IMR-90 (cell line): Measurements from ENCODE around the gene KIF3A. TPM values are rescaled to one million over a fixed set of nuclear protein-coding genes. Genes with fewer than 3 reads are reported as not detected.

Experiments
- ATAC-seq: fragments of 200-7000 bp; cut with Tn5 transposase; 2 replicates; pipeline ENCODE4 v1.9.1; 2020; ENCODE audit warnings: low read depth, mild to moderate bottlenecking, moderate library complexity
- BruUV-seq: library from RNA; stranded (reverse); fragments of 400-500 nt; replicated peaks from 2 replicates; lab custom pipeline; 2021; lab: Mats Ljungman, UMichigan
- CTCF ChIA-PET: fragments of 300-600 bp; formaldehyde crosslinking; extraction: SDS; loops from one replicate; lab custom pipeline; 2021; ENCODE audit warnings: antibody characterized with exemption; lab: Yijun Ruan, JAX
- POLR2A ChIA-PET: fragments of 300-600 bp; sonication (Branson Sonifier 250); formaldehyde crosslinking; loops from one replicate; lab custom pipeline; 2022; ENCODE audit warnings: antibody characterized with exemption; ENCODE audit not compliant: unreplicated experiment; lab: Charles Lee
- DNase-seq: peaks from one replicate; pipeline ENCODE4 v3.0.0; 2013
- H2AFZ ChIP-seq: replicated peaks from 2 replicates; pipeline ENCODE3; 2013; ENCODE audit warnings: low read length, mild to moderate bottlenecking; ENCODE audit not compliant: poor library complexity
- H2AK5ac ChIP-seq: 2 replicates; pipeline ENCODE4 v1.6.1; 2013; ENCODE audit warnings: low read depth, low read length, inconsistent platforms
- H2AK9ac ChIP-seq: replicated peaks from 2 replicates; pipeline ENCODE3; 2013; ENCODE audit warnings: mild to moderate bottlenecking, low read depth, low read length, moderate library complexity; ENCODE audit not compliant: poor library complexity
- H2BK120ac ChIP-seq: 2 replicates; pipeline ENCODE4 v1.6.1; 2013; ENCODE audit warnings: low read depth, low read length, inconsistent platforms
- H2BK15ac ChIP-seq: 3 replicates; pipeline ENCODE4 v1.6.1; 2013; ENCODE audit warnings: low read depth, low read length, inconsistent platforms
- H2BK20ac ChIP-seq: 2 replicates; pipeline ENCODE4 v1.6.1; 2013; ENCODE audit warnings: low read depth, mild to moderate bottlenecking, inconsistent platforms, low read length, moderate library complexity
- H2BK5ac ChIP-seq: 2 replicates; pipeline ENCODE4 v1.6.1; 2013; ENCODE audit warnings: mild to moderate bottlenecking, low read depth, low read length, inconsistent platforms; ENCODE audit not compliant: poor library complexity, severe bottlenecking
- H3K14ac ChIP-seq: replicated peaks from 2 replicates; pipeline ENCODE4 v1.6.1; 2013; ENCODE audit warnings: low read depth, low read length, inconsistent platforms
- H3K18ac ChIP-seq: 2 replicates; pipeline ENCODE4 v1.6.1; 2013; ENCODE audit warnings: low read depth, low read length, control low read depth
- H3K23ac ChIP-seq: 2 replicates; pipeline ENCODE4 v1.6.1; 2013; ENCODE audit warnings: low read depth, low read length, inconsistent platforms
- H3K27ac ChIP-seq: 2 replicates; pipeline ENCODE4 v1.5.1; 2013; ENCODE audit warnings: mild to moderate bottlenecking, control low read depth, low read length; ENCODE audit not compliant: insufficient read depth
- H3K27me3 ChIP-seq: 2 replicates; pipeline ENCODE4 v1.6.1; 2013; ENCODE audit warnings: low read length; ENCODE audit not compliant: control insufficient read depth, insufficient read depth
- H3K36me3 ChIP-seq: 2 replicates; pipeline ENCODE4 v1.6.1; 2013; ENCODE audit warnings: low read length, mixed read lengths; ENCODE audit not compliant: control insufficient read depth, insufficient read depth
- H3K4ac ChIP-seq: 2 replicates; pipeline ENCODE4 v1.6.1; 2013; ENCODE audit warnings: low read depth, low read length, inconsistent platforms
- H3K4me1 ChIP-seq: 2 replicates; pipeline ENCODE4 v1.6.1; 2013; ENCODE audit warnings: low read length, mixed read lengths; ENCODE audit not compliant: control insufficient read depth, insufficient read depth
- H3K4me2 ChIP-seq: 2 replicates; pipeline ENCODE4 v1.6.1; 2013; ENCODE audit warnings: low read depth, mild to moderate bottlenecking, control low read depth, low read length, moderate library complexity
- H3K4me3 ChIP-seq: 2 replicates; pipeline ENCODE4 v1.5.1; 2013; ENCODE audit warnings: low read depth, mild to moderate bottlenecking, control low read depth, low read length, moderate library complexity; ENCODE audit not compliant: insufficient read depth
- H3K56ac ChIP-seq: 2 replicates; pipeline ENCODE4 v1.6.1; 2013; ENCODE audit warnings: low read length, inconsistent platforms; ENCODE audit not compliant: insufficient read depth; ENCODE audit errors: extremely low read depth
- H3K79me1 ChIP-seq, 2 experiments: 2 replicates each; pipeline ENCODE4 v1.6.1; 2013; ENCODE audit warnings: low read length in 2 of 2, inconsistent platforms in 1 of 2, low read depth in 1 of 2
- H3K9ac ChIP-seq: 2 replicates; pipeline ENCODE4 v1.6.1; 2013; ENCODE audit warnings: low read depth, low read length, control low read depth
- H3K9me1 ChIP-seq: 2 replicates; pipeline ENCODE4 v1.6.1; 2013; ENCODE audit warnings: low read length, inconsistent platforms; ENCODE audit not compliant: insufficient read depth
- H3K9me3 ChIP-seq: 2 replicates; pipeline ENCODE4 v1.6.1; 2013; ENCODE audit warnings: low read length; ENCODE audit not compliant: control insufficient read depth, insufficient read depth
- H4K20me1 ChIP-seq: 2 replicates; pipeline ENCODE4 v1.6.1; 2013; ENCODE audit warnings: low read length, inconsistent platforms; ENCODE audit not compliant: insufficient read depth
- H4K5ac ChIP-seq: 2 replicates; pipeline ENCODE4 v1.6.1; 2013; ENCODE audit warnings: mild to moderate bottlenecking, low read depth, low read length, control low read depth
- H4K8ac ChIP-seq, 2 experiments: 2 replicates each; pipeline ENCODE4 v1.6.1; 2013; ENCODE audit warnings: low read depth in 2 of 2, low read length in 2 of 2, control low read depth in 1 of 2, inconsistent platforms in 1 of 2
- H4K91ac ChIP-seq: 2 replicates; pipeline ENCODE4 v1.6.1; 2013; ENCODE audit warnings: low read depth, low read length, inconsistent platforms; ENCODE audit not compliant: insufficient read depth
- FOS ChIP-seq: fragments of 150-350 bp; IDR thresholded peaks from 2 replicates; pipeline ENCODE4 v1.6.1; 2016; ENCODE audit warnings: low read depth, low read length
- MAFK ChIP-seq: IDR thresholded peaks from 2 replicates; pipeline ENCODE4 v1.6.1; 2012; ENCODE audit warnings: low read depth, low read length, improper control_type of control experiment
- MXI1 ChIP-seq: IDR thresholded peaks from 2 replicates; pipeline ENCODE4 v1.6.1; 2012; ENCODE audit warnings: low read depth, mild to moderate bottlenecking, low read length, moderate library complexity, borderline replicate concordance
- RAD21 ChIP-seq: IDR thresholded peaks from 2 replicates; pipeline ENCODE4 v1.6.1; 2012; ENCODE audit warnings: low read length, improper control_type of control experiment
- RCOR1 ChIP-seq: IDR thresholded peaks from 2 replicates; pipeline ENCODE4 v1.6.1; 2012; ENCODE audit warnings: mild to moderate bottlenecking, low read length, improper control_type of control experiment; ENCODE audit not compliant: insufficient replicate concordance
- RFX5 ChIP-seq: IDR thresholded peaks from 2 replicates; pipeline ENCODE4 v1.8.0; 2012; ENCODE audit warnings: low read depth, mild to moderate bottlenecking, low read length, moderate library complexity
- SMC3 ChIP-seq: fragments of 150-350 bp; IDR thresholded peaks from 2 replicates; pipeline ENCODE4 v1.6.1; 2016; ENCODE audit warnings: low read depth, mild to moderate bottlenecking, antibody characterized with exemption, low read length, moderate library complexity
- WGBS, 2 experiments: methylation state at CpG; one replicate each; pipeline versions ENCODE4 v1.1.5 to v1.1.7; 2013; ENCODE audit warnings: missing lambda C conversion rate in 2 of 2; ENCODE audit not compliant: insufficient read length in 1 of 2; ENCODE audit errors: extremely low coverage in 2 of 2; 5-methylcytosine and 5-hydroxymethylcytosine counted together
- dilution Hi-C: fragments of 300-500 bp; cut with HindIII; formaldehyde crosslinking; loops from one replicate; pipeline ENCODE4 v1.14.3; 2018; ENCODE audit warnings: low sequenced_read_pairs; ENCODE audit not compliant: unreplicated experiment
- in situ Hi-C: fragments of 300-500 bp; cut with MboI; formaldehyde crosslinking; loops from 3 replicates; pipeline ENCODE4 v1.14.3; 2019; ENCODE audit warnings: low sequenced_read_pairs, inconsistent platforms, mixed read lengths
- intact Hi-C: fragments of 100-400 bp; cut with micrococcal nuclease; formaldehyde crosslinking; loops from 2 replicates; pipeline ENCODE4 v1.10.0; 2022
- polyA plus RNA-seq, 3 experiments: library from polyadenylated mRNA; depleted of rRNA; stranded (reverse); fragments of >200 nt; gene quantifications; 2 replicates each; pipeline ENCODE4 v1.2.3, GENCODE V29; 2012; ENCODE audit warnings: low replicate concordance in 1 of 3
- total RNA-seq: library from RNA; depleted of rRNA; stranded (reverse); fragments of >200 nt; gene quantifications from 2 replicates; pipeline ENCODE4 v1.2.3, GENCODE V29; 2012
- TF ChIP-seq, protein P1 (sequence below): fragments of 150-350 bp; IDR thresholded peaks from 2 replicates; pipeline ENCODE4 v1.6.1; 2017; ENCODE audit warnings: mild to moderate bottlenecking, antibody characterized with exemption, low read length, low read depth
- TF ChIP-seq, protein P2 (sequence below): fragments of 150-350 bp; IDR thresholded peaks from 2 replicates; pipeline ENCODE4 v1.6.1; 2016; ENCODE audit warnings: low read depth, mild to moderate bottlenecking, low read length, moderate library complexity, borderline replicate concordance
- TF ChIP-seq, protein P3 (sequence below): conservative IDR thresholded peaks from 2 replicates; pipeline ENCODE4 v1.5.1; 2012; ENCODE audit warnings: mild to moderate bottlenecking, low read depth, low read length, improper control_type of control experiment

Gene KIF3A
- total and polyA plus RNA-seq, 2 of the 4 experiments (the other 2 are of a cell fraction), result 4.3 to 4.5 TPM

DNA sequence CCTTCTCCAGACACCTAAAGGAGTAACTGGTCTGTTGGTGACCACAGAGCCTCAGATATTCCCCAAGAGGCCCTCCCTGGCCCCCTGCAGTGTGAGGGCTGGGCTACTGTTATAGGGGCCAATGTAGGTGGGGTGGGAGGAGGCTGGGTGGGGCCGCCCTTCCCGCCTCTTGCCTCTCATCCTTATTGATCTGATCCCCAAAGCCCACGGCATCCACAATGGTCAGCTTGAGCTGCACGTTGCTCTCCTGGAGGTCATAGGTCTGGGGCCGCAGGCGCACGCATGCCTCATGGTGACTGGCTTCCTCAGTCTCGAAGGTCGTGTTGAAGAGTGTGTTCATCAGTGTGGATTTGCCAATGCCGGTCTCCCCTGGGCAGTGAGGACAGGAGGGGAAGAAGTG, 26.7 kb upstream of the KIF3A start:
- H4K5ac ChIP-seq, result no peak overlapping the region
- H3K4me3 ChIP-seq, result no peak overlapping the region
- no peak overlapping the region for H4K8ac ChIP-seq
- 100% methylated on average over 2 of the region's 10 CpGs; no CpG with 5 or more reads in 1 of the 2 experiments for WGBS, 2 experiments
- no peak for ATAC-seq
- H3K9ac ChIP-seq, result no peak overlapping the region
- CTCF ChIA-PET, result interaction anchor here (1.0 kb wide), 1 partner anchor 9 kb away, joined by 3 read pairs; no protein-coding TSS in a partner anchor
- H3K36me3 ChIP-seq, result peaks cover 50% of the 10 kb centered on the region
- POLR2A ChIA-PET, result no interaction called here
- H3K9me1 ChIP-seq, result peaks cover 24% of the 10 kb centered on the region
- in situ Hi-C loops, result no loop called here
- dilution Hi-C loops, result no loop called here
- no peak overlapping the region for H2AFZ ChIP-seq
- no peak overlapping the region for H2AK9ac ChIP-seq
- H4K20me1 ChIP-seq, result peaks cover 23% of the 10 kb centered on the region
- H3K9me3 ChIP-seq, result no peaks in the 10 kb centered on the region
- no peak overlapping the region for H2BK120ac ChIP-seq
- no TSS peak for BruUV-seq
- no peak overlapping the region for H4K91ac ChIP-seq
- no peaks in the 10 kb centered on the region for H3K27me3 ChIP-seq
- H3K4me2 ChIP-seq, result no peak overlapping the region
- TF ChIP-seq RAD21 (no peak), MAFK (no peak), SMC3 (no peak), RFX5 (no peak), MXI1 (no peak), RCOR1 (no peak), FOS (no peak)
- TF ChIP-seq, protein P1, sequence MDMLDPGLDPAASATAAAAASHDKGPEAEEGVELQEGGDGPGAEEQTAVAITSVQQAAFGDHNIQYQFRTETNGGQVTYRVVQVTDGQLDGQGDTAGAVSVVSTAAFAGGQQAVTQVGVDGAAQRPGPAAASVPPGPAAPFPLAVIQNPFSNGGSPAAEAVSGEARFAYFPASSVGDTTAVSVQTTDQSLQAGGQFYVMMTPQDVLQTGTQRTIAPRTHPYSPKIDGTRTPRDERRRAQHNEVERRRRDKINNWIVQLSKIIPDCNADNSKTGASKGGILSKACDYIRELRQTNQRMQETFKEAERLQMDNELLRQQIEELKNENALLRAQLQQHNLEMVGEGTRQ, result no peak
- TF ChIP-seq, protein P2, sequence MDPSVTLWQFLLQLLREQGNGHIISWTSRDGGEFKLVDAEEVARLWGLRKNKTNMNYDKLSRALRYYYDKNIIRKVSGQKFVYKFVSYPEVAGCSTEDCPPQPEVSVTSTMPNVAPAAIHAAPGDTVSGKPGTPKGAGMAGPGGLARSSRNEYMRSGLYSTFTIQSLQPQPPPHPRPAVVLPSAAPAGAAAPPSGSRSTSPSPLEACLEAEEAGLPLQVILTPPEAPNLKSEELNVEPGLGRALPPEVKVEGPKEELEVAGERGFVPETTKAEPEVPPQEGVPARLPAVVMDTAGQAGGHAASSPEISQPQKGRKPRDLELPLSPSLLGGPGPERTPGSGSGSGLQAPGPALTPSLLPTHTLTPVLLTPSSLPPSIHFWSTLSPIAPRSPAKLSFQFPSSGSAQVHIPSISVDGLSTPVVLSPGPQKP, result no peak
- TF ChIP-seq, protein P3, sequence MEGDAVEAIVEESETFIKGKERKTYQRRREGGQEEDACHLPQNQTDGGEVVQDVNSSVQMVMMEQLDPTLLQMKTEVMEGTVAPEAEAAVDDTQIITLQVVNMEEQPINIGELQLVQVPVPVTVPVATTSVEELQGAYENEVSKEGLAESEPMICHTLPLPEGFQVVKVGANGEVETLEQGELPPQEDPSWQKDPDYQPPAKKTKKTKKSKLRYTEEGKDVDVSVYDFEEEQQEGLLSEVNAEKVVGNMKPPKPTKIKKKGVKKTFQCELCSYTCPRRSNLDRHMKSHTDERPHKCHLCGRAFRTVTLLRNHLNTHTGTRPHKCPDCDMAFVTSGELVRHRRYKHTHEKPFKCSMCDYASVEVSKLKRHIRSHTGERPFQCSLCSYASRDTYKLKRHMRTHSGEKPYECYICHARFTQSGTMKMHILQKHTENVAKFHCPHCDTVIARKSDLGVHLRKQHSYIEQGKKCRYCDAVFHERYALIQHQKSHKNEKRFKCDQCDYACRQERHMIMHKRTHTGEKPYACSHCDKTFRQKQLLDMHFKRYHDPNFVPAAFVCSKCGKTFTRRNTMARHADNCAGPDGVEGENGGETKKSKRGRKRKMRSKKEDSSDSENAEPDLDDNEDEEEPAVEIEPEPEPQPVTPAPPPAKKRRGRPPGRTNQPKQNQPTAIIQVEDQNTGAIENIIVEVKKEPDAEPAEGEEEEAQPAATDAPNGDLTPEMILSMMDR, result no peak
- no peak overlapping the region for H3K56ac ChIP-seq
- H2BK5ac ChIP-seq, result no peak overlapping the region
- H3K4ac ChIP-seq, result no peak overlapping the region
- peaks cover 21 to 43% of the 10 kb centered on the region in 2 experiments for H3K79me1 ChIP-seq
- no peak overlapping the region for H3K27ac ChIP-seq
- H2AK5ac ChIP-seq, result no peak overlapping the region
- intact Hi-C loops, result no loop called here
- H3K23ac ChIP-seq, result no peak overlapping the region
- no peak overlapping the region for H2BK20ac ChIP-seq
- no peak overlapping the region for H3K14ac ChIP-seq
- H3K18ac ChIP-seq, result no peak overlapping the region
- DNase-seq, result no peak
- H2BK15ac ChIP-seq, result no peak overlapping the region
- H3K4me1 ChIP-seq, result peaks cover 13% of the 10 kb centered on the region
